ENCODE results near the gene PIWIL4. TPM values are rescaled to one million over a fixed set of nuclear protein-coding genes. Genes with fewer than 3 reads are reported as not detected.

PIWIL4 gene
- polyA plus RNA-seq, 1 of the 3 experiments (the other 2 are of a cell fraction): 1.7 TPM

- Histone ChIP-seq H2AFZ (ENCODE audit: low read depth) (no peak overlapping the region), H3K27ac (ENCODE audit: low read depth in 2 of 2, low read length in 1 of 2) (peak overlapping the region in 1 of 2 experiments; percentile 87; a peak in 2 of 4 replicates), H3K9me2 (no peaks in the 10 kb centered on the region), H3K9ac (no peak overlapping the region), H3K4me1 (ENCODE audit: control insufficient read depth in 1 of 2, insufficient read depth in 2 of 2, low read depth in 1 of 2, low read length in 1 of 2) (peaks cover 0 to 46% of the 10 kb centered on the region in 2 experiments; a peak in 3 of 4 replicates), H3K9me3 (no peaks in the 10 kb centered on the region), H3K4me2 (no peak overlapping the region), H3K79me2 (ENCODE audit: insufficient read depth) (0 out of 2 replicates have a peak, but pooled peaks cover 3% of the 10 kb centered on the region), H3F3A (replicated peaks; ENCODE audit: insufficient read depth) (peaks cover 32% of the 10 kb centered on the region), H3K4me3 (ENCODE audit: low read depth in 2 of 2, low read length in 1 of 2) (no peak overlapping the region), H4K20me1 (ENCODE audit: insufficient read depth) (no peaks in the 10 kb centered on the region), H3K36me3 (replicated peaks in 1 of 2; ENCODE audit: control insufficient read depth in 1 of 2, insufficient read depth in 2 of 2, low read length in 1 of 2) (no peaks in the 10 kb centered on the region), H3K27me3 (ENCODE audit: insufficient read depth) (no peaks in the 10 kb centered on the region)
- WGBS (ENCODE audit: low lambda C conversion rate): 97% methylated on average over 4 of the region's 4 CpGs
- no peak for DNase-seq
- ChIA-PET CTCF (no interaction called here), POLR2A (no interaction called here)
- no peak for TF ChIP-seq TAF1 (IDR thresholded peaks at IDR 0.05; ENCODE audit: borderline replicate concordance, low read depth, low read length)
- TF ChIP-seq USF1 (IDR thresholded peaks at IDR 0.05; ENCODE audit: borderline replicate concordance, low read depth): no peak
- TF ChIP-seq TCF12 (IDR thresholded peaks at IDR 0.05): no peak
- no peak for TF ChIP-seq YY1 (IDR thresholded peaks at IDR 0.05; ENCODE audit: low read depth)
- TF ChIP-seq GABPA (IDR thresholded peaks at IDR 0.05; ENCODE audit: low read depth): no peak
- no peak for TF ChIP-seq CTCF (IDR thresholded peaks at IDR 0.05)
- TF ChIP-seq POLR2AphosphoS5 (IDR thresholded peaks at IDR 0.05; ENCODE audit: low read depth, low read length): no peak
- TF ChIP-seq USF2 (IDR thresholded peaks at IDR 0.05; ENCODE audit: borderline replicate concordance, low read depth, low read length): no peak
- no peak for TF ChIP-seq CHD2 (IDR thresholded peaks at IDR 0.05; ENCODE audit: low read length, partially characterized antibody)
- TF ChIP-seq EZH2phosphoT487 (IDR thresholded peaks at IDR 0.05; ENCODE audit: borderline replicate concordance, low read depth): no peak
- TF ChIP-seq MXI1 (IDR thresholded peaks at IDR 0.05; ENCODE audit: low read depth, low read length): no peak
- TF ChIP-seq SMC3 (IDR thresholded peaks at IDR 0.05; ENCODE audit: low read depth, low read length): no peak
- TF ChIP-seq JUND (IDR thresholded peaks at IDR 0.05): no peak
Measured at GRCh38 chr11:94558932-94559331, 8.2 kb upstream of the PIWIL4 start.

- H3K27me3 ChIP-seq (ENCODE audit: insufficient read depth): no peaks in the 10 kb centered on the region
- no peaks in the 10 kb centered on the region for H4K20me1 ChIP-seq (ENCODE audit: insufficient read depth)
- 0 out of 2 replicates have a peak, but pooled peaks cover 3% of the 10 kb centered on the region for H3K79me2 ChIP-seq (ENCODE audit: insufficient read depth)
- CTCF ChIA-PET: no interaction called here
- H3K4me3 ChIP-seq (ENCODE audit: low read depth in 2 of 2, low read length in 1 of 2): no peak overlapping the region
- H3K4me2 ChIP-seq: no peak overlapping the region
- peaks cover 0 to 47% of the 10 kb centered on the region in 2 experiments; a peak in 3 of 4 replicates for H3K4me1 ChIP-seq (ENCODE audit: control insufficient read depth in 1 of 2, insufficient read depth in 2 of 2, low read depth in 1 of 2, low read length in 1 of 2)
- POLR2A ChIA-PET: no interaction called here
- TF ChIP-seq JUND (IDR thresholded peaks at IDR 0.05) (no peak), RXRA (IDR thresholded peaks at IDR 0.05; ENCODE audit: borderline replicate concordance, low read depth) (no peak), IRF3 (IDR thresholded peaks at IDR 0.05; ENCODE audit: low read depth, low read length) (no peak), POLR2AphosphoS5 (IDR thresholded peaks at IDR 0.05; ENCODE audit: low read depth, low read length) (no peak), TEAD4 (IDR thresholded peaks at IDR 0.05; ENCODE audit: borderline replicate concordance, insufficient read depth) (no peak)
- H2AFZ ChIP-seq (ENCODE audit: low read depth): no peak overlapping the region
- no peak for DNase-seq
- no peaks in the 10 kb centered on the region for H3K36me3 ChIP-seq (replicated peaks in 1 of 2; ENCODE audit: control insufficient read depth in 1 of 2, insufficient read depth in 2 of 2, low read length in 1 of 2)
- no peaks in the 10 kb centered on the region for H3K9me2 ChIP-seq
- H3K9ac ChIP-seq: no peak overlapping the region
- peaks cover 32% of the 10 kb centered on the region for H3F3A ChIP-seq (replicated peaks; ENCODE audit: insufficient read depth)
- peak overlapping the region in 1 of 2 experiments; percentile 87; a peak in 1 of 4 replicates for H3K27ac ChIP-seq (ENCODE audit: low read depth in 2 of 2, low read length in 1 of 2)
- no peaks in the 10 kb centered on the region for H3K9me3 ChIP-seq
- WGBS (ENCODE audit: low lambda C conversion rate): 83% methylated on average over 2 of the region's 2 CpGs
Measured at GRCh38 chr11:94559361-94559760, 7.8 kb upstream of the PIWIL4 start.

Data from SK-N-SH (cell line).